WERI-Rb-1 (cell line): ENCODE measurements around the gene SPRYD7.
"Not testable (repeated sequence)": the region's sequence is repeated elsewhere in the genome, so short reads cannot be mapped to it uniquely, and the experiment has no call there.

ENCODE experiments used
- DNase-seq: peaks from one replicate; pipeline ENCODE4 v3.0.0-alpha.2; 2020
- H3K27ac ChIP-seq: fragments of 250-450 bp; sonication (Bioruptor Pico); 2 replicates; pipeline ENCODE4 v1.5.1; 2020; ENCODE audit warnings: mild to moderate bottlenecking, moderate library complexity
- H3K27me3 ChIP-seq: fragments of 250-450 bp; sonication (Bioruptor Pico); 2 replicates; pipeline ENCODE4 v1.5.1; 2021; ENCODE audit warnings: mild to moderate bottlenecking, low read depth, moderate library complexity; ENCODE audit not compliant: insufficient read depth, severe bottlenecking
- H3K36me3 ChIP-seq: fragments of 250-450 bp; sonication (Bioruptor Pico); 2 replicates; pipeline ENCODE4 v1.5.1; 2020; ENCODE audit warnings: mild to moderate bottlenecking, moderate library complexity
- H3K4me3 ChIP-seq: 2 replicates; pipeline ENCODE4 v1.5.1; 2011; ENCODE audit warnings: low read depth, mild to moderate bottlenecking, control low read depth, low read length
- H3K9me3 ChIP-seq: fragments of 250-450 bp; sonication (Bioruptor Pico); 2 replicates; pipeline ENCODE4 v1.5.1; 2021; ENCODE audit warnings: mild to moderate bottlenecking, moderate library complexity; ENCODE audit not compliant: severe bottlenecking
- TF ChIP-seq, protein P1 (sequence below): IDR thresholded peaks from 2 replicates; pipeline ENCODE4 v1.5.1; 2011; ENCODE audit warnings: low read depth, mild to moderate bottlenecking, control low read depth, inconsistent platforms, low read length

Gene SPRYD7

DNA sequence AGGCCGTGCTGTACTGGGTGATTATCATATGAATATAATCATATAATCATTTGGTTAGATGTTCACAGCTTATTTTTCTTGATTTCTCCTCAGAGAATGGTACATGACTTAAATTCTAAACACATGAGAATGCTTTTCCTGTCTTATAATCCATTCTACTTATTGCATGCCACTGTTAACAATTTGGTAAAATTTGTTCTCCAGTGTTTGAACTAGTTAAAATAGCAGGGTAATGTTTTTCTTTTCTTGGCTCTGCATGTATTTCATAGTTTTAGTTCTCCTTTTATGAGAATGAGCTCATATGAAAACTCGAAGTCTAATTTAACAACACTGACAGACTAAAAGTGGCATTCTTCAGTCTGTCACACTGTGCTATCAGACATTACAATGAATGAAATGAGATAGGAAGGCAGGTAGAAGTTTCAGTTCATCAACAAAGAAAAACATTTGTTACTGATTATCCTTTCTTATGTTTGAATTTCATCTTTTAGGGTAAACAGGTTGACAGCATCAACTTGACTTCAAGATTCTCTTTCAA is 10.2 kb downstream of the SPRYD7 start:
- H3K9me3 ChIP-seq = no peaks in the 10 kb centered on the region
- H3K27me3 ChIP-seq = no peaks in the 10 kb centered on the region
- no peaks in the 10 kb centered on the region for H3K36me3 ChIP-seq
- no peak overlapping the region for H3K27ac ChIP-seq
- no peak overlapping the region for H3K4me3 ChIP-seq
- DNase-seq = no peak
- TF ChIP-seq, protein P1, sequence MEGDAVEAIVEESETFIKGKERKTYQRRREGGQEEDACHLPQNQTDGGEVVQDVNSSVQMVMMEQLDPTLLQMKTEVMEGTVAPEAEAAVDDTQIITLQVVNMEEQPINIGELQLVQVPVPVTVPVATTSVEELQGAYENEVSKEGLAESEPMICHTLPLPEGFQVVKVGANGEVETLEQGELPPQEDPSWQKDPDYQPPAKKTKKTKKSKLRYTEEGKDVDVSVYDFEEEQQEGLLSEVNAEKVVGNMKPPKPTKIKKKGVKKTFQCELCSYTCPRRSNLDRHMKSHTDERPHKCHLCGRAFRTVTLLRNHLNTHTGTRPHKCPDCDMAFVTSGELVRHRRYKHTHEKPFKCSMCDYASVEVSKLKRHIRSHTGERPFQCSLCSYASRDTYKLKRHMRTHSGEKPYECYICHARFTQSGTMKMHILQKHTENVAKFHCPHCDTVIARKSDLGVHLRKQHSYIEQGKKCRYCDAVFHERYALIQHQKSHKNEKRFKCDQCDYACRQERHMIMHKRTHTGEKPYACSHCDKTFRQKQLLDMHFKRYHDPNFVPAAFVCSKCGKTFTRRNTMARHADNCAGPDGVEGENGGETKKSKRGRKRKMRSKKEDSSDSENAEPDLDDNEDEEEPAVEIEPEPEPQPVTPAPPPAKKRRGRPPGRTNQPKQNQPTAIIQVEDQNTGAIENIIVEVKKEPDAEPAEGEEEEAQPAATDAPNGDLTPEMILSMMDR = no peak

DNA sequence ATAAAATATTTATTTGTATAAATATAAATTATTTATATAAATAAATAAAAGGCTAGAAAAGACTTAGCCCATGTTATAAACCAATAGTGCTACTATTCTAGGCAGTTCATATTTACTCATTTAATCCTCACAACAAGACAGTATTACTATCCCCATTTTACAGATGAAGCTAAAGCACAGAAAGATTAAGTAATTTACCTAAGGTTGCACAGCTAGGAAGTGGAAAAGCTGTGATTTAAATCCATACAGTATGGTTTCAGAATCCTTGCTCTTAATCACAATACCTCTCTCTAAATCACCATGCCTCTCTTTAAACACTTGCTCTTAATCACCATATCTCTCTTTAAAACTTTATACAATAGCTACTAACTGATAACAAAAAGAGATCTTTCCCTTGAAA is 13.8 kb downstream of the SPRYD7 start:
- Histone ChIP-seq H3K27me3 (no peaks in the 10 kb centered on the region), H3K27ac (no peak overlapping the region), H3K36me3 (no peaks in the 10 kb centered on the region), H3K4me3 (no peak overlapping the region), H3K9me3 (no peaks in the 10 kb centered on the region)
- TF ChIP-seq, protein P1 = no peak
- DNase-seq = no peak

DNA sequence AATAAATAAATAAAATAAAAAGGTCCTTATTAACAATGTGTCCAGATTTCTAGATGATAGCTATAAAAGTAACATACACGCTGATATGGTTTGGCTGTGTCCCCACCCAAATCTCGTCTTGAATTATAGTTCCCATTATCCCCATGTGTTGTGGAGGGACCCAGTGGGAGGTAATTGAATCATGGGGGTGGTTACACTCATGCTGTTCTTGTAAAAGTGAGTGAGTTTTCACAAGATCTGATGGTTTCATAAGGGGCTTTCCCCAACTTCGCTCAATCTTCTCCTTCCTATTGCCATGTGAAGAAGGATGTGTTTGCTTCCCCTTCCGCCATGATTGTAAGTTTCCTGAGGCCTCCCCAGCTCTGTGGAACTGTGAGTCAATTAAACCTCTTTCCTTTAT is 15.2 kb downstream of the SPRYD7 start:
- H3K36me3 ChIP-seq, H3K4me3 ChIP-seq, H3K9me3 ChIP-seq, H3K27ac ChIP-seq, DNase-seq, H3K27me3 ChIP-seq: not testable (repeated sequence)

DNA sequence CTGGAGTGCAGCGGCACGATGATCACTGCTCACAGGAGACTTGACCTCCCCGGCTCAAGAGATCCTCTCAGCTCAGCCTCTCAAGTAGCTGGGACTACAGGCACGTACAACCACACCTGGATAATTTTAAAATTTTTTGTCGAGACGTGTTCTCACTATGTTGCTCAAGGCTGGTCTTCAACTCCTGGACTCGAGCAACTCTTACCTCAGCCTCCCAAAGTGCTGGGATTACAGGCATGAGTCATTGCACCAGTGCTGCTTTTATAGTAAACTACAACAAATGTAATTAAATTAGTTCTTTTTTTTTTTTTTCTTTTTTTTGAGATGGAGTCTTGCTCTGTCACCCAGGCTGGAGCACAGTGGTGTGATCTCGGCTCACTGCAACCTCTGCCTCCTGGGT is 18.0 kb downstream of the SPRYD7 start:
- not testable (repeated sequence) for H3K27ac ChIP-seq, H3K4me3 ChIP-seq, DNase-seq, H3K27me3 ChIP-seq, H3K36me3 ChIP-seq, H3K9me3 ChIP-seq

DNA sequence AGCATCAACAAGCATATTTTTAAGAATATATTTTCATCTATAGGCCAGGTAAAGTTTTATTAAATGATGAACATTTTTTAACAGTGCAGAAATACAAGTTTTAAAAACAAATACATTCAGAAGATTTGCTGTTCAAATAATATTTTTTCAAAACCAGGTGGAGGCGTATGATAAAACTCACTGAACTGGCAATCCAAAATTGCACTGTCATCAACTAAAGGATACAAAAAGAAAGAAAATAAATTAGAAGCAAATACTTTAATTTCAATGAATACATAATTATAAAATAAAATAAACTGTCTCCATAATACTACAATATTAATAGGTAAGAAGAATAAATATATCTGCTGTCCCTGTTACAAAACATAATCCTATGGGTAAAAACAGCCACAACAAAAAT is 21.2 kb downstream of the SPRYD7 start:
- H3K27me3 ChIP-seq = no peaks in the 10 kb centered on the region
- TF ChIP-seq, protein P1 = no peak
- H3K9me3 ChIP-seq = no peaks in the 10 kb centered on the region
- H3K4me3 ChIP-seq = no peak overlapping the region
- H3K36me3 ChIP-seq = no peaks in the 10 kb centered on the region
- no peak overlapping the region for H3K27ac ChIP-seq
- DNase-seq = no peak

DNA sequence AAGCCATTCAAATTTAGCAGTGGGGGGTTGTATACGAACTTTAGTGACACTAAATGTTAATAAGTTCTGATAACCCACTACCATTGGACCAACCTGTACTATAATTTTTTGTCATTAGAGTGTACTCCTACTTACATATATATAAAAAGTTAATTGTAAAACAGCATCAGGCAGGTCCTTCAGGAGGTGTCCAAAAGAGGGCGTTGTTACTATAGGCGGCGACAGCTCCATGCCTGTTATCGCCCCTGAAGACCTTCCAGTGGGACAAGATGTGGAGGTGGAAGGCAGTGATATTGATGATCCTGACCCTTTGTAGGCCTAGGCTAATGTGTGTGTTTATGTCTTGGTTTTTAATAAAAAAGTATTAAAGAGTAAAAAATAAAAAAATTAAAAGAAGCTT is 27.5 kb downstream of the SPRYD7 start:
- Histone ChIP-seq H3K36me3 (no peaks in the 10 kb centered on the region), H3K9me3 (no peaks in the 10 kb centered on the region), H3K4me3 (no peak overlapping the region), H3K27me3 (no peaks in the 10 kb centered on the region), H3K27ac (no peak overlapping the region)
- TF ChIP-seq, protein P1 = no peak
- DNase-seq = no peak

DNA sequence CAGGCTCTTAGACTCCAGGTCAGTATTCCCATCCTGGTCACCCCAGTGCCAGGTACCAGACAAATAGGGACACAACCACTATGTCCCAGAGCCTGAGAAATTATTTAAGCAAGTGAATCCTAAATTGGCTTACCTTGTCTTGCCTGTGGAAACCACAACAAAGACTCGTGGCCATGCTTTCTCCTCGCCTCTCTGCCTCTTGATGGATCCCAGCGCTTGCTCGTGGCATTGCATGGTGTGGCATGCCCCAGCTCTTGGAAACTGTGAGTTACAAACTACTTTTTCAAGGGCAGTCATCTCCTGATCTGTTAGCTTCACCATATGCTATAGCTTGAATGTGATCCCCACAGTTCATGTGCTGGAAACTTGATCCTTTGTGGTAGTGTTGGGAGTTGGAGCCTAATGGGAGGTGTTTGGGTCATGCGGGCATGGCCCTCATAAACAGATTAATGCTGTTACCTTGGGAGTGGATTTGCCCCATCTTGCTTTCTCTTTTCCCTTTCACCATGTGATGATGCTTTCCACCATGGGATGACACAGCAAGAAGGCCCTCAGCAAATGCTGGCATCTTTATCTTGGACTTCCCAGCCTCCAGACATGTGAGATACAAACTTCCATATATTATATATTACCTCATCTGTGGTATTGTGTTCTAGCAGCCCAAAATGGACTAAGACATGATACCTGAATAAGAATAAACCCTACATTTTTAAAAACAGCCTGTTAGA is 31.2 kb downstream of the SPRYD7 start:
- Histone ChIP-seq H3K36me3 (no peaks in the 10 kb centered on the region), H3K27ac (no peak overlapping the region), H3K4me3 (no peak overlapping the region), H3K9me3 (no peaks in the 10 kb centered on the region), H3K27me3 (no peaks in the 10 kb centered on the region)
- TF ChIP-seq, protein P1 = no peak
- no peak for DNase-seq
